ENCODE data around the gene KRT7.
"Not testable (repeated sequence)": the region's sequence is repeated elsewhere in the genome, so short reads cannot be mapped to it uniquely, and the experiment has no call there.

Gene KRT7

GRCh38 chr12:52245962-52246569 lies 13.0 kb downstream of the KRT7 start:
- DNase-seq = no peak

- DNase-seq = no peak
Observed at GRCh38 chr12:52246720-52247621, 13.9 kb downstream of the KRT7 start.

GRCh38 chr12:52247622-52248540 lies 14.8 kb downstream of the KRT7 start:
- DNase-seq = no peak

GRCh38 chr12:52248541-52249461 lies 15.8 kb downstream of the KRT7 start:
- no peak for DNase-seq

GRCh38 chr12:52249511-52250047 lies 16.5 kb downstream of the KRT7 start:
- no peak for DNase-seq

- no peak for DNase-seq
Observed at GRCh38 chr12:52250048-52250990, 17.3 kb downstream of the KRT7 start.

GRCh38 chr12:52251367-52252051 lies 18.5 kb downstream of the KRT7 start:
- DNase-seq = peak; percentile 4

- DNase-seq = not testable (repeated sequence)
Observed at GRCh38 chr12:52252175-52252615, 19.2 kb downstream of the KRT7 start.

- DNase-seq = no peak
Observed at GRCh38 chr12:52252728-52253343, 19.8 kb downstream of the KRT7 start.

- DNase-seq = no peak
Observed at GRCh38 chr12:52253391-52254179, 20.5 kb downstream of the KRT7 start.

GRCh38 chr12:52254180-52254964 lies 21.3 kb downstream of the KRT7 start:
- no peak for DNase-seq

- DNase-seq = no peak
Observed at GRCh38 chr12:52254965-52255751, 22.1 kb downstream of the KRT7 start.

- no peak for DNase-seq
Observed at GRCh38 chr12:52255926-52256583, 23.0 kb downstream of the KRT7 start.

GRCh38 chr12:52256584-52256935 lies 23.5 kb downstream of the KRT7 start:
- DNase-seq = no peak

- no peak for DNase-seq
Observed at GRCh38 chr12:52257074-52257551, 24.1 kb downstream of the KRT7 start.

- not testable (repeated sequence) for DNase-seq
Observed at GRCh38 chr12:52257922-52258321, 24.9 kb downstream of the KRT7 start.
